ENCODE measurements around the gene CLIC5.

CLIC5 gene

GRCh38 chr6:45881705-45882467 lies 133.8 kb downstream of the CLIC5 start:
- FAIRE-seq: no peak

- no peak for FAIRE-seq
Measured at GRCh38 chr6:45880676-45881075, 135.0 kb downstream of the CLIC5 start.

- no peak for FAIRE-seq
Measured at GRCh38 chr6:45880159-45880558, 135.5 kb downstream of the CLIC5 start.

- FAIRE-seq: no peak
Measured at GRCh38 chr6:45877970-45878590, 137.6 kb downstream of the CLIC5 start.

DNA sequence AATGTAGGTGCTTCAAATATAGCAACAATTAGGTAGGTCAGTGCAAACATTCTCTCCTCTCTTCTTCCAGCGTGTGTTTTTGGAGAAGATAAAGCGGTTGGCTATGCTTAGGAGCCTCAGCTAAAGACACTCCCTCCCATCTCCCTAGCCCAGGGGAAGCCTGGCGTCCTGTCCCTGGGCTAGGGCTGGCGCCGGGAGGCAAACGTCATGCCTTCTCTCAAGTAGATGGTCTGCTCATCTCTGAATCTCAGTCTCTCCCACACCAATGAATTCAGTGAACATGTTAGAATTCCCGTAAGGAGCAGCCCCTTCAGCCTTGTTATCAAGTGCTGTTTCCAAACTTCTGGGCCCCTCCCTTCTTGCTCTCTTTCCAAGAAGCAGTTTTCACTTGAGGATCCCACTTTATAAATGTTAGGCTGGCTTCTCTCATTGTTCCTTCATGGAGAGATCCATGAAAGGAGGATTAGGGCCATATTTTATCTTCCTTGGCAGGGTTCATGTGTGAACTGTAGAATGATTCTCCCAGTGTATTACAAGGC lies 142.8 kb downstream of the CLIC5 start:
- no peak for FAIRE-seq

DNA sequence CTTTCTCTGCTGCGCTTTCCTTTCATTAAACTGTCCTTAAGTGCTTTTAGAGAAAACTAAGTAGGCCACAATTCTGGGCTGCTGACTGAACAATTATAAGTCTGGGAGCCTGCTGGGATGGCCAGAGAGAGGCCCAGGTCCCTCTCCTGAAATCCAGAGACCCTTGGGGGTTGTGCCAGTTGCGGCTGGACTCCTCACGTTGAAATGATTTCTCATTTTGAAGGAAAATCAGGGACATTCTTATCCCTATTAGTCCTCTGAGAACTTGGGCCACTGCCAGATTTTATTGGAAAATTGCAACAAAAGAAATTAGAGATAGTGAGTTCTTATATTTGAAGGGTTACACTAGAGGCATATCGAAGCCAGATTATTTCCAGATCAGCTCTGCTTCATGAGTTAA lies 145.1 kb downstream of the CLIC5 start:
- FAIRE-seq: no peak

- no peak for FAIRE-seq
Measured at GRCh38 chr6:45864651-45865050, 151.0 kb downstream of the CLIC5 start.

GRCh38 chr6:45858691-45859090 lies 157.0 kb downstream of the CLIC5 start:
- FAIRE-seq: no peak

DNA sequence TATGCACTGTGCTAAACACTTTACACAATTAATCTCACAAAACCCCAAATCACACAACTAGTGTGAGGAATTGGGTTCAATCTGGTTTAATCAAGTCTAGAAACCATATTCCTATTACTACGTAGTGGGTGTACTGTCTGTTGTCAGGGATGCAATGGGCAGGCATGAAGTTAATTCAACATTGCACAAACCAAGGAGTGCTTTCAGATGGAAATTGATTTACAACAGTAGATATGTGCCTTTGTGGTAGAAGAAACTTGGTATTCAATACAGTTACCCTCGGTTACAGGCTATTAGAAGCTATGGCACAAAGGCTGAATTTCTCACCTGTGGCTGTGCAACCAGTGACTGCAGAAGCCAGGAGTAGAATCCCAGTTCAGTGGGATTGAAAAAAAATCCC lies 157.8 kb downstream of the CLIC5 start:
- FAIRE-seq: no peak

DNA sequence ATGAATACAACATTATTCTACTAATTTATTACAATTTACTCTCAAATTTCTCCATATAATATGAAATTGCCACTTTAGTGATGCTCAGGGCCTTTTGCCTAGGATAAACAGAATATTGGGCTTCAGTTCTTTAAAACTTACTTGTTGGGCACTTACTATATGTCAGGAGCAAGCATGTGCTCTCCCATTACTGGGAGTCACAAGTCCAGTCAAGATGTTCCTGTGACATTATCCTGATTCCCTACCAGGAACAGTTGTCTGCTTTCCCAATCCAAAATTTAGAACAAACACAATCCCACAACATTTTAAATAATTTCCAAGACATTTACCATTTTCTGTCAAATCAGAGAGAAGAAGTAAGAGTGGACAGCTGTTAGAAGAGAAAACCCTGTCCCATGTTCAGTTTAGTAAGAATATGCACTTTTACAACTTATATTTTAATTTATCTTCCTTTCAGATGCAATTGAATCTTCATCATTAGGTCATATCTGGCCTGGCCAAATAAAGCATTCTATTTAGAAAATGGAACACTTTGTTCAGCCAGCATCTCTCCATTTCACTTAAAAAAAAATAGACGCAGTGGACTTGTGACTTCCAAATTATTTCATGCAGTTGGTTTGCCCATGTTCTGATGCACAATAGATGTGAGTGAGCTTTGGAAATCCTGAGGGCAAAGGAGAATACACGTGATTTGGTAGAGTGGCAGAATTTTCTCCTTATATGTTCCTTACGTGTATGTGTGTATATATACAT lies 159.8 kb downstream of the CLIC5 start:
- FAIRE-seq: no peak

DNA sequence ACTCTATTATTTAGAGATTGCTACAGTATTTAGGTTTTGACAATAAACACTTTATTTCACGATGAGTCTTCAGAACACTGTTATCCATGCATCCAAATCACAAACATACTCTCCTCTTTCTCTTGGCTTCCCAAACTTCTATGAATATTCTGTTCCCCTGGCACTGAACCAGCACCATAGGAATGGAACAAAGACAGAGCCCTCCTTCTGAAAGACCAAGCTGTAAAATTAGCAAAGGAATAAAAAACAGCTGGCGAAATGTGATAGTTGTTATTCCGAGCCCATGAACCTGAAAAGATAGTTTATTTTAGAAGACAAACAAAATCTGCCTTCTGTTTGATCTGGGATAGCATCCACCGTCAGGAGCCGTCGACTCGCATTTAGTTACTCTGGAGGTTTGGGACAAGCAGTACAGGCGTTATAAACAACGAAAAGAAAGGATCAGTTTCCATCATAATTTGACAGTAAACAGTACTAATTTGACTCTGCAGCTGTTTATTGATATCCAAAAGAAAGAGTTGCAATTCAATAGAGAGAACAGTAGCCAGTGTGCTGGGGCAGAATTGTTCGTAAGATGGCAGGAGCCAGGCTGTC lies 161.4 kb downstream of the CLIC5 start:
- FAIRE-seq: no peak

- FAIRE-seq: no peak
Measured at GRCh38 chr6:45851034-45851400, 164.6 kb downstream of the CLIC5 start.

- no peak for FAIRE-seq
Measured at GRCh38 chr6:45850378-45851033, 165.2 kb downstream of the CLIC5 start.

GRCh38 chr6:45845567-45845966 lies 170.1 kb downstream of the CLIC5 start:
- no peak for FAIRE-seq

GRCh38 chr6:45844986-45845385 lies 170.7 kb downstream of the CLIC5 start:
- FAIRE-seq: no peak

GRCh38 chr6:45843848-45844521 lies 171.7 kb downstream of the CLIC5 start:
- no peak for FAIRE-seq

- FAIRE-seq: no peak
Measured at GRCh38 chr6:45841062-45841461, 174.6 kb downstream of the CLIC5 start.

DNA sequence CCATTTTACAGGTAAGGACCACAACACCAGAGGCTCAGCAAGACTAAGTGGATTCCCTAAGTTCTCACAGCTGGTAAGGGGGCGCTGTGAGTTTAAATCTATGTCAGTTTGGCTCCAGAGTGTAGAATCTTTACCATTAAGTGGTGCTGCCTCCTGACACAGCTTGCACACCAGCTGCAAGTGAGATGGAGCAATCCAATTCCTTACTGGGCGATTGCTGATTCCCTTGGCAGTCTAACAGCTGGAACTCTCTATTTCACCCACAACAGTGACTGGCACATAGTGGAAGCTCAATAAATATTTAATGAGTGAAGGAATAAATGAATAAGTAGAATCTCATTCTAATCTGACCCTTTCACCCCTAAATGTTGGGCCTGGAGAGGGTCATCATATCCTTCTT lies 176.7 kb downstream of the CLIC5 start:
- FAIRE-seq: no peak

GRCh38 chr6:45838451-45838850 lies 177.2 kb downstream of the CLIC5 start:
- no peak for FAIRE-seq

GRCh38 chr6:45837541-45838200 lies 178.0 kb downstream of the CLIC5 start:
- FAIRE-seq: no peak

DNA sequence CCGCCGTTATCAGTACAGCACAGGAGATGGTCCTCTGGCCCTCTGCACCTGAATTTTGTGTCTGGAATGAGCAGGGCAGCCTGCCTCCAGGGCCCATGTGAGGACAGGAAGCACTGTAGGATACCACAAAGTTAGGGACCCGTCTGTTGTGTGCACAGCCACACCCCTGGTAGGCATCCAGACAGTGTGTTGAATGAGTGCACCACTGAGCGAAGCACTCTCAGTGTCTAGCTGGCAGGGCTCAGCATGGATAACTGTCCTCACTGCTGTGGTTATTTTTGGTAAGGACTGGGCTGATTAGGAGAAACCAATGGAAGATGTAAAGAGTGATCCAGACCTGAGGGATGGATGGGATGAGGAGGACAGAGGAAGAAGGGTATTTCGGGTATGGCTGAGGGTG lies 178.7 kb downstream of the CLIC5 start:
- FAIRE-seq: no peak

GRCh38 chr6:45836438-45836824 lies 179.2 kb downstream of the CLIC5 start:
- no peak for FAIRE-seq

All from TTC549 (cell line).